Progenitor cell of endocrine pancreas (in vitro differentiated cells): ENCODE measurements around the gene PADI3. TPM values are rescaled to one million over a fixed set of nuclear protein-coding genes. Genes with fewer than 3 reads are reported as not detected.

Source experiments
- DNase-seq: peaks from one replicate; pipeline ENCODE4 v3.0.0; 2021; ENCODE audit warnings: low spot score; ENCODE audit not compliant: unreplicated experiment
- H3K27ac Mint-ChIP-seq: 2 replicates; pipeline ENCODE4 v1.8.0; 2021; ENCODE audit warnings: mild to moderate bottlenecking, moderate library complexity, mixed read lengths
- H3K27me3 Mint-ChIP-seq: 2 replicates; pipeline ENCODE4 v1.8.0; 2021; ENCODE audit warnings: mixed read lengths
- H3K36me3 Mint-ChIP-seq: 2 replicates; pipeline ENCODE4 v1.8.0; 2022; ENCODE audit warnings: mixed read lengths; ENCODE audit not compliant: insufficient read depth
- H3K4me1 Mint-ChIP-seq: 2 replicates; pipeline ENCODE4 v1.8.0; 2021; ENCODE audit warnings: low read depth, mixed read lengths
- H3K4me3 Mint-ChIP-seq: 2 replicates; pipeline ENCODE4 v1.8.0; 2021; ENCODE audit warnings: low read depth, mild to moderate bottlenecking, moderate library complexity, mixed read lengths
- H3K9me3 Mint-ChIP-seq: 2 replicates; pipeline ENCODE4 v1.8.0; 2021; ENCODE audit warnings: low read depth, mixed read lengths
- CTCF ChIP-seq: fragments of 200-600 bp; sonication (generic); IDR thresholded peaks from one replicate; pipeline ENCODE4 v1.5.0; 2021; ENCODE audit warnings: antibody characterized with exemption, mild to moderate bottlenecking; ENCODE audit not compliant: unreplicated experiment
- total RNA-seq: library from RNA; stranded (reverse); gene quantifications from 2 replicates; pipeline ENCODE4 v1.2.1, GENCODE V29; 2021

PADI3 gene
- total RNA-seq, 1 donor from 2014 or later = not detected

- Mint-ChIP-seq H3K36me3 (no peaks in the 10 kb centered on the region), H3K9me3 (no peaks in the 10 kb centered on the region), H3K27ac (no peak overlapping the region), H3K4me1 (peaks cover 2% of the 10 kb centered on the region), H3K27me3 (peaks cover 12% of the 10 kb centered on the region), H3K4me3 (no peak overlapping the region)
- no peak for TF ChIP-seq CTCF
- DNase-seq = no peak
These were observed 20.3 kb upstream of the PADI3 start for GRCh38 chr1:17228619-17229018.

GRCh38 chr1:17229379-17229778 is 19.5 kb upstream of the PADI3 start:
- TF ChIP-seq CTCF = no peak
- Mint-ChIP-seq H3K9me3 (no peaks in the 10 kb centered on the region), H3K4me1 (peaks cover 2% of the 10 kb centered on the region), H3K36me3 (no peaks in the 10 kb centered on the region), H3K27me3 (peaks cover 12% of the 10 kb centered on the region), H3K4me3 (no peak overlapping the region), H3K27ac (no peak overlapping the region)
- DNase-seq = no peak

GRCh38 chr1:17230106-17230505 is 18.8 kb upstream of the PADI3 start:
- Mint-ChIP-seq H3K36me3 (no peaks in the 10 kb centered on the region), H3K4me3 (no peak overlapping the region), H3K27ac (no peak overlapping the region), H3K27me3 (peaks cover 12% of the 10 kb centered on the region), H3K4me1 (peaks cover 2% of the 10 kb centered on the region), H3K9me3 (no peaks in the 10 kb centered on the region)
- TF ChIP-seq CTCF = no peak
- no peak for DNase-seq

- Mint-ChIP-seq H3K4me1 (peaks cover 2% of the 10 kb centered on the region), H3K9me3 (no peaks in the 10 kb centered on the region), H3K27ac (no peak overlapping the region), H3K4me3 (no peak overlapping the region), H3K36me3 (no peaks in the 10 kb centered on the region), H3K27me3 (peaks cover 12% of the 10 kb centered on the region)
- DNase-seq = no peak
- no peak for TF ChIP-seq CTCF
These were observed 18.1 kb upstream of the PADI3 start for GRCh38 chr1:17230671-17231310.

- peaks cover 2% of the 10 kb centered on the region for H3K4me1 Mint-ChIP-seq
- peak overlapping the region; percentile 84 for H3K27ac Mint-ChIP-seq
These were observed 15.9 kb upstream of the PADI3 start for GRCh38 chr1:17232759-17233661.

More at GRCh38 chr1:17232759-17233661, 15.9 kb upstream of the PADI3 start:
- H3K4me3 Mint-ChIP-seq = no peak overlapping the region
- no peaks in the 10 kb centered on the region for H3K9me3 Mint-ChIP-seq
- no peak for TF ChIP-seq CTCF
- no peak for DNase-seq
- H3K36me3 Mint-ChIP-seq = no peaks in the 10 kb centered on the region
- H3K27me3 Mint-ChIP-seq = peaks cover 12% of the 10 kb centered on the region
